Fibroblast of villous mesenchyme (primary cell): Measurements from ENCODE around the gene TMEM169. TPM values are rescaled to one million over a fixed set of nuclear protein-coding genes. Genes with fewer than 3 reads are reported as not detected.
A peak's percentile ranks its signal among the peaks of the same experiment; 100 is the strongest.

Source experiments
- DNase-seq: peaks from one replicate; pipeline ENCODE4 v3.0.0-alpha.2; 2010; ENCODE audit warnings: low read depth
- H3K4me3 ChIP-seq: 2 replicates; pipeline ENCODE4 v1.5.1; 2011; ENCODE audit warnings: low read depth, mild to moderate bottlenecking, low read length
- CTCF ChIP-seq: IDR thresholded peaks from 2 replicates; pipeline ENCODE4 v1.5.1; 2012; ENCODE audit warnings: low read depth, mild to moderate bottlenecking, low read length; ENCODE audit not compliant: insufficient read depth
- total RNA-seq: library from RNA; depleted of rRNA; stranded (reverse); fragments of >200 nt; gene quantifications from 2 replicates; pipeline ENCODE4 v1.2.3, GENCODE V29; 2012

TMEM169 gene
- total RNA-seq, 1 donor = 0.43 TPM

- TF ChIP-seq CTCF = no peak
- DNase-seq = no peak
- H3K4me3 ChIP-seq = no peak overlapping the region
These were observed 37.8 kb upstream of the TMEM169 start for GRCh38 chr2:216043949-216044348.

GRCh38 chr2:216044883-216045486 is 36.7 kb upstream of the TMEM169 start:
- DNase-seq = no peak

GRCh38 chr2:216047397-216047796 is 34.3 kb upstream of the TMEM169 start:
- peak; percentile 22 for DNase-seq
- H3K4me3 ChIP-seq = no peak overlapping the region
- no peak for TF ChIP-seq CTCF

More at GRCh38 chr2:216044883-216045486, 36.7 kb upstream of the TMEM169 start:
- no peak overlapping the region for H3K4me3 ChIP-seq
- no peak for TF ChIP-seq CTCF

- H3K4me3 ChIP-seq = no peak overlapping the region
- no peak for TF ChIP-seq CTCF
- no peak for DNase-seq
These were observed 32.3 kb upstream of the TMEM169 start for GRCh38 chr2:216049452-216049851.

GRCh38 chr2:216051350-216051749 is 30.4 kb upstream of the TMEM169 start:
- no peak for DNase-seq
- no peak for TF ChIP-seq CTCF

GRCh38 chr2:216052420-216052819 is 29.3 kb upstream of the TMEM169 start:
- H3K4me3 ChIP-seq = no peak overlapping the region
- TF ChIP-seq CTCF = no peak
- no peak for DNase-seq

More at GRCh38 chr2:216051350-216051749, 30.4 kb upstream of the TMEM169 start:
- no peak overlapping the region for H3K4me3 ChIP-seq

GRCh38 chr2:216055680-216056079 is 26.0 kb upstream of the TMEM169 start:
- DNase-seq = no peak
- no peak for TF ChIP-seq CTCF
- no peak overlapping the region for H3K4me3 ChIP-seq
